ENCODE measurements around the gene ATP11A. TPM values are rescaled to one million over a fixed set of nuclear protein-coding genes. Genes with fewer than 3 reads are reported as not detected.

The ATP11A gene
- total and polyA plus RNA-seq, 9 of the 15 experiments (the other 6 are each of a cell fraction or from before 2014, with no cell fraction given), result 0.38 to 34.2 (median 4.2) TPM

DNA sequence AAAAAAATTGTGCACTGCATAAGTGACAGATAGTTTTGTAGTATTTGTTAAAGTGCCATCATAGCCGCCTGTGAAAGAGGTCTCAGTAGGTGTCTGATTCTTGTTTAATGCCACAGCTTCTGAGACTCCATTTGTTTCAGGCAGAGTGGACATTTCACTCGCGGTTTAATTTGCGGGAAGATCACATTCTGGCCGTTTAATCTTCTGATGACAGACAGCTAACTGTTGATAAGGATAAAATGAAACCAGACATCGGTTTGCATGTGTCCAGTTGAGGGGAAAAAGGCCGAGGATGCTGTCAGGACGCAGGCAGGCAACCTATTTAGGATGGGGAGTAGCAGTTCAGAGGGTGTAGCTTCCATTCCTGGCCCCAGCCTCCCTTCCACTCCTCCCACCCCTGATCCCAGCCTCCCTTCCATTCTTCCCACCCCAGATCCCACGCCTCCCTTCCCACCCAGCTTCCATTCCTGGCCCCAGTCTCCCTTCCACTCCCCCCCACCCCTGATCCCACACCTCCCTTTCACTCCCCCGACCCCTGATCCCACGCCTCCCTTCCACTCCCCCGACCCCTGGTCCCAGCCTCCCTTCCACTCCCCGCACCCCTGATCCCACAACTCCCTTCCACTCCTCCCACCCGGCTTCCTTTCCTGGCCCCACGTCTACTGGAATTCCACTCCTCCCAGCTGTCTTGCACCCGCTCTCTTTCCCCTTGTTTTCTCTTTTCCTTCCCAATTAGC is 23.8 kb downstream of the ATP11A start:
- Histone ChIP-seq H3K9ac (ENCODE audit: insufficient read depth in 1 of 2, low read depth in 2 of 2, low read length in 2 of 2) (no peak overlapping the region; a peak in 1 of 4 replicates), H3K36me3 (ENCODE audit: control insufficient read depth, insufficient read depth, low read length) (no peaks in the 10 kb centered on the region), H3K27ac (ENCODE audit: extremely low read depth, low read depth, low read length) (no peak overlapping the region; the same call in 2 of the 3 replicates), H3K27me3 (ENCODE audit: control insufficient read depth in 2 of 2, insufficient read depth in 2 of 2, low read length in 2 of 2) (no peaks in the 10 kb centered on the region), H3K4me3 (no peak overlapping the region), H3K79me2 (ENCODE audit: control insufficient read depth, insufficient read depth, low read length) (peaks cover 58% of the 10 kb centered on the region), H3K9me3 (replicated peaks; ENCODE audit: control insufficient read depth, insufficient read depth, low read depth, low read length) (no peaks in the 10 kb centered on the region), H3K4me1 (replicated peaks in 1 of 2; ENCODE audit: control insufficient read depth in 2 of 2, insufficient read depth in 2 of 2, low read length in 2 of 2) (peaks cover 39 to 58% of the 10 kb centered on the region in 2 experiments), H3K9me1 (ENCODE audit: control insufficient read depth, insufficient read depth, low read length) (peaks cover 11% of the 10 kb centered on the region), H3K4me2 (ENCODE audit: insufficient read depth, low read length) (peak overlapping the region; percentile 18; the same call in 1 of the 2 replicates), H2AFZ (ENCODE audit: low read depth, low read length) (no peak overlapping the region), H4K20me1 (replicated peaks; ENCODE audit: control insufficient read depth, insufficient read depth, low read length) (peaks cover 14% of the 10 kb centered on the region)
- peak in 3 of 4 experiments; percentile 35 to 48 (median 44) for DNase-seq (ENCODE audit: extremely low read depth in 1 of 4, low spot score in 3 of 4)
- intact Hi-C loops (cut with micrococcal nuclease), result no loop called here
- FAIRE-seq, result peak; percentile 59
- ChIA-PET CTCF (ENCODE audit: low intra/inter-chr PET ratio) (no interaction called here), POLR2A (no interaction called here)
- in situ Hi-C loops (cut with MboI), result no loop called here
- ATAC-seq, result no peak
- 4% methylated on average over 8 of the region's 16 CpGs for WGBS (ENCODE audit: insufficient coverage, low coverage, missing lambda C conversion rate)
- no TSS peak for BruUV-seq (replicated peaks)
- TF ChIP-seq ZNF57 (CRISPR knock-in tag; IDR thresholded peaks at IDR 0.05), result no peak
- no peak for TF ChIP-seq EHMT2 (IDR thresholded peaks at IDR 0.05)
- 0 out of 2 replicates have a peak, but pooled peaks have one; percentile 44 for TF ChIP-seq EP300 (IDR thresholded peaks at IDR 0.05; ENCODE audit: low read length)
- peak in 1 of 2 experiments; percentile 25; a peak in 1 of 4 replicates for TF ChIP-seq RCOR1 (IDR thresholded peaks at IDR 0.05; ENCODE audit: borderline replicate concordance in 1 of 2, low read depth in 2 of 2, low read length in 2 of 2)
- no peak for TF ChIP-seq FIP1L1 (IDR thresholded peaks at IDR 0.05; ENCODE audit: low read depth, low read length, poor library complexity, severe bottlenecking)
- no peak for TF ChIP-seq ZNF830 (CRISPR knock-in tag; IDR thresholded peaks at IDR 0.05)
- peak; percentile 56; the same call in 1 of the 2 replicates for TF ChIP-seq CBFA2T3 (IDR thresholded peaks at IDR 0.05)
- no peak for TF ChIP-seq SIN3B (IDR thresholded peaks at IDR 0.05; ENCODE audit: low read depth)
- no peak for TF ChIP-seq RFX5 (IDR thresholded peaks at IDR 0.05; ENCODE audit: low read depth, low read length)
- peak; percentile 41; the same call in 1 of the 2 replicates for TF ChIP-seq ARID1B (IDR thresholded peaks at IDR 0.05)
- TF ChIP-seq NFYB (IDR thresholded peaks at IDR 0.05; ENCODE audit: extremely low read depth, insufficient read length), result no peak
- TF ChIP-seq TCF3 (CRISPR knock-in tag; IDR thresholded peaks at IDR 0.05), result peak; percentile 25; the same call in 1 of the 2 replicates
- TF ChIP-seq PKNOX1 (IDR thresholded peaks at IDR 0.05), result peak; percentile 76
- peak; percentile 28; the same call in 1 of the 2 replicates for TF ChIP-seq TAL1 (IDR thresholded peaks at IDR 0.05)
- no peak for TF ChIP-seq NR0B1 (IDR thresholded peaks at IDR 0.05; ENCODE audit: partially characterized antibody)
- TF ChIP-seq ZNF431 (CRISPR knock-in tag; IDR thresholded peaks at IDR 0.05), result no peak
- TF ChIP-seq TBL1XR1 (IDR thresholded peaks at IDR 0.05; ENCODE audit: low read length in 2 of 2), result 0 out of 4 replicates have a peak, but pooled peaks of 1 of the 2 experiments have one; percentile 35
- TF ChIP-seq GABPB1 (CRISPR knock-in tag; IDR thresholded peaks at IDR 0.05), result no peak
- TF ChIP-seq TEAD4 (IDR thresholded peaks at IDR 0.05; ENCODE audit: low read length), result peak; percentile 70
- TF ChIP-seq TEAD4 (CRISPR knock-in tag; IDR thresholded peaks at IDR 0.05; ENCODE audit: borderline replicate concordance), result no peak
